Panc1 (cell line): ENCODE measurements around the gene IL15. TPM values are rescaled to one million over a fixed set of nuclear protein-coding genes. Genes with fewer than 3 reads are reported as not detected.

Source experiments
- ATAC-seq: fragments of 200-7000 bp; cut with Tn5 transposase; 2 replicates; pipeline ENCODE4 v1.9.1; 2020; ENCODE audit warnings: mild to moderate bottlenecking, moderate library complexity
- BruUV-seq: library from RNA; stranded (reverse); fragments of 400-500 nt; replicated peaks from 2 replicates; lab custom pipeline; 2021; lab: Mats Ljungman, UMichigan
- CTCF ChIA-PET: fragments of 300-600 bp; sonication (Branson Sonifier 250); formaldehyde crosslinking; loops from one replicate; lab custom pipeline; 2022; ENCODE audit warnings: antibody characterized with exemption; lab: Charles Lee
- POLR2A ChIA-PET: fragments of 300-600 bp; sonication (Branson Sonifier 250); formaldehyde crosslinking; loops from one replicate; lab custom pipeline; 2022; ENCODE audit warnings: antibody characterized with exemption; lab: Charles Lee
- DNase-seq: peaks from one replicate; pipeline ENCODE4 v3.0.0-alpha.2; 2010; ENCODE audit warnings: low read depth, low spot score
- H3K27ac ChIP-seq: 2 replicates; pipeline ENCODE4 v1.5.1; 2011; ENCODE audit warnings: mild to moderate bottlenecking, low read length, inconsistent platforms
- H3K27me3 ChIP-seq: fragments of 200-500 bp; sonication (Bioruptor generic); 2 replicates; pipeline ENCODE4 v1.6.0; 2014; ENCODE audit warnings: low read length, inconsistent platforms; ENCODE audit not compliant: control insufficient read depth, insufficient read depth
- H3K36me3 ChIP-seq: fragments of 200-500 bp; sonication (Bioruptor generic); 2 replicates; pipeline ENCODE4 v1.5.1; 2014; ENCODE audit warnings: inconsistent platforms, mild to moderate bottlenecking, low read length, moderate library complexity; ENCODE audit not compliant: control insufficient read depth, insufficient read depth
- H3K4me1 ChIP-seq: 2 replicates; pipeline ENCODE4 v1.5.1; 2011; ENCODE audit warnings: inconsistent platforms, mild to moderate bottlenecking, low read length, moderate library complexity; ENCODE audit not compliant: control insufficient read depth, insufficient read depth
- H3K4me3 ChIP-seq, 2 experiments: 2 replicates each; pipeline ENCODE4 v1.5.1; 2011 to 2012; ENCODE audit warnings: low read depth in 2 of 2, low read length in 2 of 2, mild to moderate bottlenecking in 2 of 2, inconsistent platforms in 1 of 2, moderate library complexity in 1 of 2
- H3K9me3 ChIP-seq: fragments of 200-500 bp; sonication (Bioruptor generic); 2 replicates; pipeline ENCODE4 v1.5.1; 2014; ENCODE audit warnings: low read depth, mild to moderate bottlenecking, inconsistent platforms, low read length, moderate library complexity; ENCODE audit not compliant: control insufficient read depth, insufficient read depth
- POLR2AphosphoS5 ChIP-seq: IDR thresholded peaks from 2 replicates; pipeline ENCODE4 v1.6.1; 2012; ENCODE audit warnings: mild to moderate bottlenecking, low read depth, low read length, moderate library complexity
- REST ChIP-seq, 2 experiments: IDR thresholded peaks; 2 replicates each; pipeline ENCODE4 v1.6.1; 2011 to 2012; ENCODE audit warnings: low read depth in 2 of 2, control low read depth in 1 of 2, low read length in 1 of 2, mild to moderate bottlenecking in 1 of 2, moderate library complexity in 1 of 2; ENCODE audit not compliant: insufficient read depth in 1 of 2
- SIN3A ChIP-seq: IDR thresholded peaks from 2 replicates; pipeline ENCODE4 v1.6.1; 2012; ENCODE audit warnings: low read depth, mild to moderate bottlenecking, low read length, moderate library complexity, borderline replicate concordance; ENCODE audit not compliant: insufficient read depth
- TCF7L2 ChIP-seq: IDR thresholded peaks from 2 replicates; pipeline ENCODE4 v1.6.1; 2011; ENCODE audit warnings: mild to moderate bottlenecking, low read depth, low read length, inconsistent platforms
- in situ Hi-C: cut with HindIII; loops from 2 replicates; pipeline ENCODE4 v1.10.0; 2016; ENCODE audit warnings: low sequenced_read_pairs, low pct_unique_long_range_greater_than_20kb
- intact Hi-C: fragments of 100-400 bp; cut with micrococcal nuclease; formaldehyde crosslinking; loops from one replicate; pipeline ENCODE4 v1.10.0; 2022; ENCODE audit not compliant: unreplicated experiment
- total RNA-seq: library from RNA; stranded (reverse); gene quantifications from one replicate; pipeline ENCODE4 v1.2.1, GENCODE V29; 2021; ENCODE audit not compliant: unreplicated experiment
- TF ChIP-seq, protein P1 (sequence below): fragments of 450-650 bp; IDR thresholded peaks from 2 replicates; pipeline ENCODE4 v1.5.1; 2017; ENCODE audit warnings: mild to moderate bottlenecking

The IL15 gene
- total RNA-seq, 1 experiment from 2014 or later = 2.7 TPM

DNA sequence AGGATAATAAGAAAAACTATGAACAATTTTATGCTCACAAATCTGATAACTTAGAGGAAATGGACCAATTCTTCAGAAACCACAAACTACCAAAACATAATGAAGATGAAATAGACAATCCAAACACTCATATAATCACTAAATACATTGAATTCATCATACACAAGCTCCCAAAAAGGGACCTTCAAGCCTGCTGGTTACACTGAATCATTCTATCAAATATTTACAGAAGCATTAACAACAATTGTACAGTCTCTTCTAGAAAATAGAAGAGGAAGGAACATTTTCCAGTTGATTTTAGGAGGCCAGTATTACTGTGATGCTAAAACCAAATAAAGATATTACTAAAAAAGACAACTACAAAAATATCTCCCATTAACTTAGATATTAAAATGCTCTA, 88.3 kb downstream of the IL15 start:
- no peaks in the 10 kb centered on the region for H3K36me3 ChIP-seq
- no peaks in the 10 kb centered on the region for H3K27me3 ChIP-seq
- ATAC-seq = no peak
- DNase-seq = no peak
- no peak overlapping the region for H3K4me3 ChIP-seq
- POLR2A ChIA-PET = no interaction called here
- in situ Hi-C loops = no loop called here
- TF ChIP-seq, protein P1, sequence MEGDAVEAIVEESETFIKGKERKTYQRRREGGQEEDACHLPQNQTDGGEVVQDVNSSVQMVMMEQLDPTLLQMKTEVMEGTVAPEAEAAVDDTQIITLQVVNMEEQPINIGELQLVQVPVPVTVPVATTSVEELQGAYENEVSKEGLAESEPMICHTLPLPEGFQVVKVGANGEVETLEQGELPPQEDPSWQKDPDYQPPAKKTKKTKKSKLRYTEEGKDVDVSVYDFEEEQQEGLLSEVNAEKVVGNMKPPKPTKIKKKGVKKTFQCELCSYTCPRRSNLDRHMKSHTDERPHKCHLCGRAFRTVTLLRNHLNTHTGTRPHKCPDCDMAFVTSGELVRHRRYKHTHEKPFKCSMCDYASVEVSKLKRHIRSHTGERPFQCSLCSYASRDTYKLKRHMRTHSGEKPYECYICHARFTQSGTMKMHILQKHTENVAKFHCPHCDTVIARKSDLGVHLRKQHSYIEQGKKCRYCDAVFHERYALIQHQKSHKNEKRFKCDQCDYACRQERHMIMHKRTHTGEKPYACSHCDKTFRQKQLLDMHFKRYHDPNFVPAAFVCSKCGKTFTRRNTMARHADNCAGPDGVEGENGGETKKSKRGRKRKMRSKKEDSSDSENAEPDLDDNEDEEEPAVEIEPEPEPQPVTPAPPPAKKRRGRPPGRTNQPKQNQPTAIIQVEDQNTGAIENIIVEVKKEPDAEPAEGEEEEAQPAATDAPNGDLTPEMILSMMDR = no peak
- TF ChIP-seq POLR2AphosphoS5 (no peak), REST (IDR thresholded peaks at IDR 0.05; ENCODE audit: insufficient read depth in 1 of 2, low read depth in 2 of 2, low read length in 1 of 2) (no peak), SIN3A (no peak), TCF7L2 (no peak)
- BruUV-seq = no TSS peak
- no peaks in the 10 kb centered on the region for H3K9me3 ChIP-seq
- intact Hi-C loops = no loop called here
- H3K27ac ChIP-seq = no peak overlapping the region
- no peaks in the 10 kb centered on the region for H3K4me1 ChIP-seq
- CTCF ChIA-PET = no interaction called here

DNA sequence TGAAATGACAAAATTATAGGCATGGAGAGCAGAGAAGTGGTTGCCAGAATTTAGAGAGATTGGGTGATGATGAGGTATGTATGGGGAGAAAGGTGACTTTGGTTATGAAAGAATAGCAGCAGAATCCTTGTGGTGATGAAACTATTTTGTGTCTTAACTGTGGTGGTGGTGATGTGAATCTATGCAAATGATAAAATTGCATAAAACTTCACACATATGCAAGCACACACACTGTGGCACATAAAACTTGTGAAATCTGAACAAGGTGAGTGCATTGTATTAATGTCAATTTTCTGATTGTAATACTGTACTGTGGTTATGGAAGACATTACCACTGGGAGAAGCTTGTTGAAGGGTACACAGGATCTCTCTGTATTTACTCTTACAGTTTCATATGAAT, 91.0 kb downstream of the IL15 start:
- POLR2A ChIA-PET = no interaction called here
- H3K4me3 ChIP-seq = no peak overlapping the region
- in situ Hi-C loops = no loop called here
- H3K4me1 ChIP-seq = no peaks in the 10 kb centered on the region
- no TSS peak for BruUV-seq
- CTCF ChIA-PET = no interaction called here
- intact Hi-C loops = no loop called here
- no peaks in the 10 kb centered on the region for H3K9me3 ChIP-seq
- DNase-seq (no peak), ATAC-seq (no peak)
- no peak for TF ChIP-seq SIN3A
- no peaks in the 10 kb centered on the region for H3K36me3 ChIP-seq
- no peak overlapping the region for H3K27ac ChIP-seq
- no peaks in the 10 kb centered on the region for H3K27me3 ChIP-seq

DNA sequence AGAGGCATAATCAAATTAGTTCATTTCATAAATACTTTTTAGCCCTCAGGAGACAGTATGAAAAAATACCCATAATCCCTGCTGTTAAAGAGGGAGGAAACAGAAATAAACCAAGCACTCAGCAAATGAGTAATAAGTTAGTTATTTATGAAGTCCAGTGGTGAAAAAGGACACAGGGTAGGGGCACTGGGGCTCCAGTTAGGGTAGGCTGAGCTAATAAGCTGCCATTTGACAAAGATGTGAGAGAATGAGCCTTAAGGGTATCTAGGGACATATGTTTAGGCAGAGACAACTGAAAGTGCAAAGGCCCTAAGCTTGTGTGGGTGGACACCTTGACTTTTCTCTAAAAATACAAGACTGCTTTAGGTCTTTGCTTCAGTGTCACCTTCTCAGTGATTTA, 94.4 kb downstream of the IL15 start:
- ATAC-seq = no peak
- no peaks in the 10 kb centered on the region for H3K36me3 ChIP-seq
- TF ChIP-seq POLR2AphosphoS5 = no peak
- no peak for TF ChIP-seq TCF7L2
- no peak for TF ChIP-seq REST (IDR thresholded peaks at IDR 0.05; ENCODE audit: insufficient read depth in 1 of 2, low read depth in 2 of 2, low read length in 1 of 2)
- no peaks in the 10 kb centered on the region for H3K9me3 ChIP-seq
- H3K4me3 ChIP-seq = no peak overlapping the region
- no peaks in the 10 kb centered on the region for H3K4me1 ChIP-seq
- in situ Hi-C loops (no loop called here), intact Hi-C loops (no loop called here)
- ChIA-PET POLR2A (no interaction called here), CTCF (no interaction called here)
- no peaks in the 10 kb centered on the region for H3K27me3 ChIP-seq
- no TSS peak for BruUV-seq
- no peak for DNase-seq
- H3K27ac ChIP-seq = no peak overlapping the region
